ENCODE data around the gene SPEN.

SPEN gene

GRCh38 chr1:15965228-15965767 is 117.8 kb downstream of the SPEN start:
- no peak overlapping the region for H3K9ac ChIP-seq (ENCODE audit: low read length in 2 of 2)
- H3K9me3 ChIP-seq (ENCODE audit: control insufficient read depth in 2 of 2, low read length in 2 of 2): no peaks in the 10 kb centered on the region
- H3K27me3 ChIP-seq (ENCODE audit: control insufficient read depth in 1 of 2, insufficient read depth in 2 of 2, low read length in 2 of 2): no peaks in the 10 kb centered on the region
- peaks cover 5 to 9% of the 10 kb centered on the region in 2 donors for H3K36me3 ChIP-seq (ENCODE audit: control insufficient read depth in 2 of 2, insufficient read depth in 2 of 2, low read length in 2 of 2)
- H3K4me3 ChIP-seq (ENCODE audit: low read length in 2 of 2): no peak overlapping the region
- peaks cover 11% of the 10 kb centered on the region for H3K4me1 ChIP-seq (ENCODE audit: control insufficient read depth, insufficient read depth, low read length)
- H3K27ac ChIP-seq (ENCODE audit: low read length): no peak overlapping the region

DNA sequence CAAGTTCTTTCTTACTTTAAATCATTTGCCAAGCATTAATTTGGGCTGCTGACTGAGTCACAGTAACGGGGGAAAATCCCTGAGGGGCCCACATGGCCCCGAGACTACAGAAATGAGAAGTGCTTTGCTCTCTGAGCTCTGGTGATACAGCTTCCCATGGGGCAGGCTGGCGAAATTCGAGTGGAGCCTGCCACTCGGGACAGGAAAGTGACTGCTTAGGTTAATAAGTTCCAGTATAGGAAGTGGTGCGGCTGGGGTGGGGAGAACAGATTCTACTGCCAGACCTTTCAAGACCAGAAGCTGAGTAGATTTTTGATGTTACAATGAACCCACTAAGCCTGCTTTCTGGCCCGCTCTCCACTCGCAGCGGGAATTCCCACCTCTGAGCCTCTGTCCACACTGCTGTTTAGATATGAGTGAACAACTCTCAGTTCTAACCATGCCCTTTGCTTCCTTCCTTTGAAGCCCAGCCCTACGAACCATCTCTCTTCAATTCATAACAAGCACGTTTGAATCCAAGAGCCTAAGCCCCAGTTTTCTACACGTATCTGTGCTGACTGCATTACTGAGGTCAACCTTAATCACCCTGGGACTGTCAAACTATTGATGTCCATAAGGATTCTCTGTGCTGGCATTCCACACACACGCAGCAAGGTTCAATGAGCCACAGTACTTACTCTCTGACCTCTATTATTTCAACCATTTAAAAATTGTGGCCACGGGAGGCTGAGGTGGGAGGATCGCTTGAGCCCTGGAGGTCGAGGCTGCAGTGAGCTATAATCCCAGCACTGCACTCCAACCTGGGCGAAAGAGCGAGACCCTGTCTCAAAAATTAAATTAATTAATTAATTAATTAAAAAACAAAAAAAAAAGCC is 118.8 kb downstream of the SPEN start:
- Histone ChIP-seq H3K27me3 (ENCODE audit: control insufficient read depth in 1 of 2, insufficient read depth in 2 of 2, low read length in 2 of 2) (no peaks in the 10 kb centered on the region), H3K9me3 (ENCODE audit: control insufficient read depth in 2 of 2, low read length in 2 of 2) (no peaks in the 10 kb centered on the region), H3K9ac (ENCODE audit: low read length in 2 of 2) (peak overlapping the region; percentile 28 to 42), H3K4me3 (ENCODE audit: low read length in 2 of 2) (no peak overlapping the region), H3K4me1 (ENCODE audit: control insufficient read depth, insufficient read depth, low read length) (peaks cover 11% of the 10 kb centered on the region), H3K27ac (ENCODE audit: low read length) (no peak overlapping the region), H3K36me3 (ENCODE audit: control insufficient read depth in 2 of 2, insufficient read depth in 2 of 2, low read length in 2 of 2) (peaks cover 5 to 9% of the 10 kb centered on the region in 2 donors)

DNA sequence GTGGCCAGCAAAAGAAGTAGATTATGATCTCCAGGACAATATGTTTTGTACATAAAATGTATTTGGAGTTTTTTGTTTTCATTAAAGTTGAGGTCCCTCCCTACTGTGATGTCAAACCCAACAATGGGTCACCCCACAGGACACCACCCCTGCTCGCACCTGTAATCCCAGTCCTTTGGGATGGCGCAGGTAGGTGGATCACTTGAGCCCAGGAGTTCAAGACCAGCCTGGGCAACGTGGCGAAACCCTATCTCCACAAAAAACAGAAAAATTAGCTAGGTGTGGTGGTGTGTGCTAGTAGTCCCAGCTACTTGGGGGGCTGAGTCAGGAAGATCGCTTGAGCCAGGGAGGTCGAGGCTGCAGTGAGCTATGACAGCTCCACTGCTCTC is 119.4 kb downstream of the SPEN start:
- peaks cover 5 to 11% of the 10 kb centered on the region in 2 donors for H3K36me3 ChIP-seq (ENCODE audit: control insufficient read depth in 2 of 2, insufficient read depth in 2 of 2, low read length in 2 of 2)
- H3K9me3 ChIP-seq (ENCODE audit: control insufficient read depth in 2 of 2, low read length in 2 of 2): no peaks in the 10 kb centered on the region
- no peaks in the 10 kb centered on the region for H3K27me3 ChIP-seq (ENCODE audit: control insufficient read depth in 1 of 2, insufficient read depth in 2 of 2, low read length in 2 of 2)
- H3K27ac ChIP-seq (ENCODE audit: low read length): no peak overlapping the region
- H3K4me3 ChIP-seq (ENCODE audit: low read length in 2 of 2): no peak overlapping the region
- H3K9ac ChIP-seq (ENCODE audit: low read length in 2 of 2): no peak overlapping the region
- peaks cover 11% of the 10 kb centered on the region for H3K4me1 ChIP-seq (ENCODE audit: control insufficient read depth, insufficient read depth, low read length)

GRCh38 chr1:15968172-15968571 is 120.7 kb downstream of the SPEN start:
- H3K9ac ChIP-seq (ENCODE audit: low read length in 2 of 2): no peak overlapping the region
- H3K4me3 ChIP-seq (ENCODE audit: low read length in 2 of 2): no peak overlapping the region
- H3K9me3 ChIP-seq (ENCODE audit: control insufficient read depth in 2 of 2, low read length in 2 of 2): no peaks in the 10 kb centered on the region
- H3K27ac ChIP-seq (ENCODE audit: low read length): no peak overlapping the region
- H3K27me3 ChIP-seq (ENCODE audit: control insufficient read depth in 1 of 2, insufficient read depth in 2 of 2, low read length in 2 of 2): no peaks in the 10 kb centered on the region
- H3K36me3 ChIP-seq (ENCODE audit: control insufficient read depth in 2 of 2, insufficient read depth in 2 of 2, low read length in 2 of 2): peaks cover 13 to 17% of the 10 kb centered on the region in 2 donors
- peaks cover 11% of the 10 kb centered on the region for H3K4me1 ChIP-seq (ENCODE audit: control insufficient read depth, insufficient read depth, low read length)

DNA sequence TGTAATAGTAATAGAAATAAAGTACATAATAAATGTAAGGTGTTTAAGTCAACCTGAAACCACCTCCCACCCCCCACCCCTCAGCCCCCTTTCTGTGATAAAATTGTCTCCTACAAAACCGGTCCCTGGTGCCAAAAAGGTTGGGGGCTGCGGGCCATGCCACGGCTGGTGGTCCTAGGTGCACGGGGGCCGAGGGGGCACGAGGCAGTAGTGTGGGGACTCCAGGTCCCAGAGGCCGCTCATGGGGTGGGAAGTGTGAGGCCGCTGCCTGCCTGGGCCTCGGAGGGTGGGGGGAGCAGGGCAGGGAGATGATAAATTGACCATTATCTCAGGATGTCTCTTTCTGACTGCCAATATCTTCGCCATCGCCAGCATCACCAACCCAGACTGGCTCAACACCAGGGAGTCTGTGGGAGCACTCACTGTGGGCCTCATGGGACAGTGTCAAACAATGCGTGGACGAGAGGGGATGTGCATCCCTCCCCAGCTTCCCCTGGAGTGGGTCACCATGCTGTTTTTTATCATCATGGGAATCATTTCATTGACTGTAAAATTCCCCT is 121.9 kb downstream of the SPEN start:
- peaks cover 13 to 17% of the 10 kb centered on the region in 2 donors for H3K36me3 ChIP-seq (ENCODE audit: control insufficient read depth in 2 of 2, insufficient read depth in 2 of 2, low read length in 2 of 2)
- no peaks in the 10 kb centered on the region for H3K9me3 ChIP-seq (ENCODE audit: control insufficient read depth in 2 of 2, low read length in 2 of 2)
- H3K27ac ChIP-seq (ENCODE audit: low read length): no peak overlapping the region
- no peak overlapping the region for H3K4me3 ChIP-seq (ENCODE audit: low read length in 2 of 2)
- peaks cover 11% of the 10 kb centered on the region for H3K4me1 ChIP-seq (ENCODE audit: control insufficient read depth, insufficient read depth, low read length)
- no peak overlapping the region for H3K9ac ChIP-seq (ENCODE audit: low read length in 2 of 2)
- H3K27me3 ChIP-seq (ENCODE audit: control insufficient read depth in 1 of 2, insufficient read depth in 2 of 2, low read length in 2 of 2): no peaks in the 10 kb centered on the region

- Histone ChIP-seq H3K36me3 (ENCODE audit: control insufficient read depth in 2 of 2, insufficient read depth in 2 of 2, low read length in 2 of 2) (peaks cover 13 to 17% of the 10 kb centered on the region in 2 donors), H3K4me1 (ENCODE audit: control insufficient read depth, insufficient read depth, low read length) (peaks cover 14% of the 10 kb centered on the region)
Measured at GRCh38 chr1:15970911-15971310, 123.4 kb downstream of the SPEN start.

DNA sequence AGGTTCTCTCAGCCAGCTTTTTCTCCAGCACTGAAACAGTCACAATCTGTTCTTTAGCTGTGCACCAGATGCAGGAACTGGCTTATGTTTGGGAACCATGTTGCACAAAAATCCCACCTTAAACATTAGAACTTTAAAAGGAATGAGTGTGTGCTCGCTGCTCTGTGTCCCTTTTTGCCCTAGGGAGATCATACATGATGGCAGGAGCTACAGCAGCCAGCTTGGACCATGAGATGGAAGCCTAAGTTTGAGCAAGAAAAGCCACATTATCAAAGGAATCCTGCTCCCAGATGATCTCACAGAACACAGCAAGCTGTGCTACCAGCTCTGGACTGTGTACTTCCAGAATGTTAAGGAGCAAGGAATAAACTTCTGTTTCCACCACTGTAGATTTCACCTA is 124.9 kb downstream of the SPEN start:
- H3K9ac ChIP-seq (ENCODE audit: low read length in 2 of 2): no peak overlapping the region
- H3K4me3 ChIP-seq (ENCODE audit: low read length in 2 of 2): no peak overlapping the region
- H3K27ac ChIP-seq (ENCODE audit: low read length): no peak overlapping the region
- H3K27me3 ChIP-seq (ENCODE audit: control insufficient read depth in 1 of 2, insufficient read depth in 2 of 2, low read length in 2 of 2): no peaks in the 10 kb centered on the region
- peaks cover 13% of the 10 kb centered on the region for H3K4me1 ChIP-seq (ENCODE audit: control insufficient read depth, insufficient read depth, low read length)
- peaks cover 13 to 17% of the 10 kb centered on the region in 2 donors for H3K36me3 ChIP-seq (ENCODE audit: control insufficient read depth in 2 of 2, insufficient read depth in 2 of 2, low read length in 2 of 2)
- H3K9me3 ChIP-seq (ENCODE audit: control insufficient read depth in 2 of 2, low read length in 2 of 2): no peaks in the 10 kb centered on the region

More at GRCh38 chr1:15970911-15971310, 123.4 kb downstream of the SPEN start:
- Histone ChIP-seq H3K4me3 (ENCODE audit: low read length in 2 of 2) (no peak overlapping the region), H3K9ac (ENCODE audit: low read length in 2 of 2) (no peak overlapping the region), H3K9me3 (ENCODE audit: control insufficient read depth in 2 of 2, low read length in 2 of 2) (no peaks in the 10 kb centered on the region), H3K27ac (ENCODE audit: low read length) (no peak overlapping the region), H3K27me3 (ENCODE audit: control insufficient read depth in 1 of 2, insufficient read depth in 2 of 2, low read length in 2 of 2) (no peaks in the 10 kb centered on the region)

- no peaks in the 10 kb centered on the region for H3K27me3 ChIP-seq (ENCODE audit: control insufficient read depth in 1 of 2, insufficient read depth in 2 of 2, low read length in 2 of 2)
- peaks cover 13% of the 10 kb centered on the region for H3K4me1 ChIP-seq (ENCODE audit: control insufficient read depth, insufficient read depth, low read length)
- no peak overlapping the region for H3K4me3 ChIP-seq (ENCODE audit: low read length in 2 of 2)
- no peak overlapping the region for H3K9ac ChIP-seq (ENCODE audit: low read length in 2 of 2)
- H3K36me3 ChIP-seq (ENCODE audit: control insufficient read depth in 2 of 2, insufficient read depth in 2 of 2, low read length in 2 of 2): peaks cover 13% of the 10 kb centered on the region in 2 donors
- no peaks in the 10 kb centered on the region for H3K9me3 ChIP-seq (ENCODE audit: control insufficient read depth in 2 of 2, low read length in 2 of 2)
- H3K27ac ChIP-seq (ENCODE audit: low read length): no peak overlapping the region
Measured at GRCh38 chr1:15973772-15974171, 126.3 kb downstream of the SPEN start.

- Histone ChIP-seq H3K36me3 (ENCODE audit: control insufficient read depth in 2 of 2, insufficient read depth in 2 of 2, low read length in 2 of 2) (peaks cover 9% of the 10 kb centered on the region in 2 donors), H3K9me3 (ENCODE audit: control insufficient read depth in 2 of 2, low read length in 2 of 2) (no peaks in the 10 kb centered on the region), H3K27me3 (ENCODE audit: control insufficient read depth in 1 of 2, insufficient read depth in 2 of 2, low read length in 2 of 2) (no peaks in the 10 kb centered on the region), H3K27ac (ENCODE audit: low read length) (no peak overlapping the region), H3K9ac (ENCODE audit: low read length in 2 of 2) (peak overlapping the region; percentile 68), H3K4me1 (ENCODE audit: control insufficient read depth, insufficient read depth, low read length) (peaks cover 13% of the 10 kb centered on the region), H3K4me3 (ENCODE audit: low read length in 2 of 2) (peak overlapping the region; percentile 71 to 84)
Measured at GRCh38 chr1:15974855-15975254, 127.3 kb downstream of the SPEN start.

DNA sequence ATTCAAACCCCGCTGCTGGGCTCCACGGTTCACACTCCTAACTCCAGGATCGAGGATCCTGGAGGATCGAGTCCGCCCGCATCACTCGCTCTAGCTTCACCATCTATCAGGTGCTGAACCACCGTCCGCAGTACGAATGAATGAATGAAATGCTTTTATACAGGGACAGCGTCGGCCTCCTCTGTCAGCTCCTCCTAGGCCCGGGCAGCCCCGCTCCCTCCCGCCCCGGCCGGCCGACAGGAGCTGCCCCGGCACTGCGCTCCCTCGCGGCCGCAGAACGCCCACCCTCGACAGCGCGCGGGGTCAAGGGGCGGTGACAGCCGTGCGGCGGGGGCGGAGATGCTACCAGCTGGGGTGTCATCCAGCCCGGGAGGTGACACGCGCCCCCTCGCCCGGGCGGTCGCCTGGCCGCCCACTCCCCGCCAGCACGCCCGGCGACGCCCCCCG is 127.9 kb downstream of the SPEN start:
- Histone ChIP-seq H3K27ac (ENCODE audit: low read length) (no peak overlapping the region), H3K9ac (ENCODE audit: low read length in 2 of 2) (peak overlapping the region; percentile 68)

More for the DNA sequence above, 127.9 kb downstream of the SPEN start:
- Histone ChIP-seq H3K4me3 (ENCODE audit: low read length in 2 of 2) (peak overlapping the region; percentile 71 to 84), H3K9me3 (ENCODE audit: control insufficient read depth in 2 of 2, low read length in 2 of 2) (no peaks in the 10 kb centered on the region), H3K4me1 (ENCODE audit: control insufficient read depth, insufficient read depth, low read length) (peaks cover 13% of the 10 kb centered on the region), H3K36me3 (ENCODE audit: control insufficient read depth in 2 of 2, insufficient read depth in 2 of 2, low read length in 2 of 2) (peaks cover 8 to 9% of the 10 kb centered on the region in 2 donors), H3K27me3 (ENCODE audit: control insufficient read depth in 1 of 2, insufficient read depth in 2 of 2, low read length in 2 of 2) (no peaks in the 10 kb centered on the region)
